HepG2 (cell line): ENCODE measurements around the gene FAF1. TPM values are rescaled to one million over a fixed set of nuclear protein-coding genes. Genes with fewer than 3 reads are reported as not detected.

Experiments used
- ATAC-seq: fragments of 200-7000 bp; cut with Tn5 transposase; 3 replicates; pipeline ENCODE4 v1.9.1; 2020; ENCODE audit warnings: mild to moderate bottlenecking, moderate library complexity
- BruUV-seq: library from RNA; stranded (reverse); fragments of 400-500 nt; replicated peaks from 2 replicates; lab custom pipeline; 2021; lab: Mats Ljungman, UMichigan
- CTCF ChIA-PET: fragments of 300-600 bp; formaldehyde crosslinking; extraction: SDS; loops from one replicate; lab custom pipeline; 2021; ENCODE audit warnings: low total read pairs, inconsistent platforms, low intra/inter-chr PET ratio; lab: Yijun Ruan, JAX
- POLR2A ChIA-PET: fragments of 350-600 bp; sonication (Branson Sonifier 250); formaldehyde crosslinking; loops from one replicate; lab custom pipeline; 2020; ENCODE audit warnings: antibody characterized with exemption, inconsistent platforms; lab: Yijun Ruan, JAX
- DNase-seq: peaks from one replicate; pipeline ENCODE4 v3.0.0-alpha.2; 2015; ENCODE audit warnings: low spot score
- FAIRE-seq: peaks from 3 replicates; lab custom pipeline; 2011; peaks lifted over from hg19 to GRCh38; lab: Jason Lieb, UNC
- H2AFZ ChIP-seq: one replicate; pipeline ENCODE4 v1.6.1; 2011; ENCODE audit warnings: low read length, inconsistent platforms
- H3K27ac ChIP-seq: fragments of 300-600 bp; 3 replicates; pipeline ENCODE4 v1.8.0; 2011; ENCODE audit warnings: mixed run types, mild to moderate bottlenecking, mixed read lengths, low read length, inconsistent platforms; ENCODE audit not compliant: insufficient read depth; ENCODE audit errors: extremely low read length
- H3K27me3 ChIP-seq, 2 experiments: fragments of 200-600 bp in 1 of 2; 2 replicates in 1 of 2; 3 replicates in 1 of 2; pipeline versions ENCODE4 v1.6.0 to v1.8.0; 2011; ENCODE audit warnings: low read length in 2 of 2, mild to moderate bottlenecking in 2 of 2, moderate library complexity in 2 of 2, inconsistent platforms in 1 of 2; ENCODE audit not compliant: insufficient read depth in 2 of 2, control insufficient read depth in 1 of 2
- H3K36me3 ChIP-seq, 2 experiments: fragments of 200-600 bp in 1 of 2; replicated peaks in 1 of 2; 2 replicates in 1 of 2; 3 replicates in 1 of 2; pipeline versions ENCODE4 v1.5.1 to v1.8.0; 2011; ENCODE audit warnings: low read length in 2 of 2, inconsistent platforms in 1 of 2; ENCODE audit not compliant: insufficient read depth in 2 of 2, control insufficient read depth in 1 of 2
- H3K4me1 ChIP-seq: 2 replicates; pipeline ENCODE4 v1.5.1; 2012; ENCODE audit warnings: low read length, inconsistent platforms; ENCODE audit not compliant: insufficient read depth
- H3K4me2 ChIP-seq: 2 replicates; pipeline ENCODE4 v1.6.0; 2011; ENCODE audit warnings: low read depth, low read length, inconsistent platforms
- H3K4me3 ChIP-seq, 3 experiments: fragments of 200-600 bp in 1 of 3; sonication (generic), shearing (Covaris generic) in 1 of 3; replicated peaks in 1 of 3; 2 replicates each; pipeline ENCODE4 v1.5.1; 2011 to 2016; ENCODE audit warnings: low read length in 3 of 3, inconsistent platforms in 2 of 3, low read depth in 2 of 3, mild to moderate bottlenecking in 2 of 3, control low read depth in 1 of 3, mixed read lengths in 1 of 3; ENCODE audit not compliant: insufficient read depth in 1 of 3
- H3K79me2 ChIP-seq: one replicate; pipeline ENCODE4 v1.6.1; 2011; ENCODE audit warnings: low read length, inconsistent platforms; ENCODE audit not compliant: insufficient read depth
- H3K9ac ChIP-seq: 2 replicates; pipeline ENCODE4 v1.6.0; 2011; ENCODE audit warnings: mild to moderate bottlenecking, low read depth, low read length, inconsistent platforms; ENCODE audit not compliant: insufficient read depth
- H3K9me3 ChIP-seq: 2 replicates; pipeline ENCODE4 v1.5.1; 2012; ENCODE audit warnings: mild to moderate bottlenecking, low read length
- H4K20me1 ChIP-seq: 2 replicates; pipeline ENCODE4 v1.6.0; 2011; ENCODE audit warnings: inconsistent platforms, mild to moderate bottlenecking, low read length, moderate library complexity; ENCODE audit not compliant: insufficient read depth
- CHD2 ChIP-seq: IDR thresholded peaks from 2 replicates; pipeline ENCODE4 v1.6.1; 2011; ENCODE audit warnings: low read depth, low read length, improper control_type of control experiment
- HHEX ChIP-seq: IDR thresholded peaks from 2 replicates; pipeline ENCODE4 v1.6.1; 2016; ENCODE audit warnings: control low read depth
- MTF1 ChIP-seq: sonication (generic); formaldehyde crosslinking; IDR thresholded peaks from 2 replicates; pipeline ENCODE4 v1.5.0; 2020; ENCODE audit warnings: missing genetic modification reagents
- RBAK ChIP-seq: sonication (generic); formaldehyde crosslinking; IDR thresholded peaks from 2 replicates; pipeline ENCODE4 v1.5.1; 2020; ENCODE audit warnings: mild to moderate bottlenecking, missing genetic modification reagents
- RXRB ChIP-seq: IDR thresholded peaks from 2 replicates; pipeline ENCODE4 v1.6.1; 2016; ENCODE audit warnings: borderline replicate concordance, missing genetic modification reagents, missing compliant biosample characterization
- STAG1 ChIP-seq: sonication (generic); formaldehyde crosslinking; IDR thresholded peaks from 2 replicates; pipeline ENCODE4 v1.4.0; 2020; ENCODE audit warnings: missing genetic modification reagents
- SUZ12 ChIP-seq: fragments of 150-350 bp; IDR thresholded peaks from 2 replicates; pipeline ENCODE4 v1.6.1; 2014; ENCODE audit warnings: low read depth, low read length
- ZNF687 ChIP-seq: sonication (generic); formaldehyde crosslinking; IDR thresholded peaks from 2 replicates; pipeline ENCODE4 v1.5.1; 2020; ENCODE audit warnings: mild to moderate bottlenecking, missing genetic modification reagents, moderate library complexity
- ZNF709 ChIP-seq: sonication (generic); formaldehyde crosslinking; IDR thresholded peaks from 2 replicates; pipeline ENCODE4 v1.5.0; 2020; ENCODE audit warnings: mild to moderate bottlenecking, missing genetic modification reagents
- ZNF75D ChIP-seq: sonication (generic); formaldehyde crosslinking; IDR thresholded peaks from 2 replicates; pipeline ENCODE4 v1.8.1; 2023; ENCODE audit warnings: missing genetic modification reagents, mild to moderate bottlenecking, borderline replicate concordance
- WGBS: methylation state at CpG from one replicate; pipeline ENCODE4 v1.1.6; 2017; ENCODE audit warnings: low lambda C conversion rate; 5-methylcytosine and 5-hydroxymethylcytosine counted together
- in situ Hi-C: cut with HindIII; loops from 2 replicates; pipeline ENCODE4 v1.10.0; 2017; ENCODE audit warnings: low pct_unique_long_range_greater_than_20kb; ENCODE audit not compliant: extremely low pct_ligation_motif_present
- intact Hi-C: fragments of 100-400 bp; cut with micrococcal nuclease; formaldehyde crosslinking; loops from one replicate; pipeline ENCODE4 v1.10.0; 2022; ENCODE audit not compliant: unreplicated experiment
- polyA plus RNA-seq, 8 experiments: library from polyadenylated mRNA; depleted of rRNA in 3 of 8; stranded (reverse) in 7 of 8; unstranded in 1 of 8; fragments of >200 nt; fragmentation: Illumina TruSeq in 4 of 8; extraction: Trizol in 4 of 8; gene quantifications; 2 replicates each; pipeline versions ENCODE4 v1.2.1 to v1.2.3, GENCODE V29; 2011 to 2016; ENCODE audit warnings: low read depth in 4 of 8, missing spikeins in 1 of 8, mixed read lengths in 1 of 8; ENCODE audit not compliant: insufficient read depth in 1 of 8
- total RNA-seq, 5 experiments: library from RNA; depleted of rRNA; stranded (reverse); fragments of >200 nt; fragmentation: Illumina TruSeq; extraction: Trizol; gene quantifications; 2 replicates each; pipeline ENCODE4 v1.2.3, GENCODE V29; 2016; ENCODE audit warnings: low read depth in 1 of 5
- TF ChIP-seq, protein P1 (sequence below): sonication (generic); formaldehyde crosslinking; IDR thresholded peaks from 2 replicates; pipeline ENCODE4 v1.8.0; 2023; ENCODE audit warnings: mild to moderate bottlenecking, missing genetic modification reagents
- TF ChIP-seq, protein P2 (sequence below): fragments of 450-650 bp; IDR thresholded peaks from 2 replicates; pipeline ENCODE4 v1.6.1; 2016
- TF ChIP-seq, protein P3 (sequence below): sonication (generic); formaldehyde crosslinking; conservative IDR thresholded peaks from 2 replicates; pipeline ENCODE4 v1.4.0; 2020; ENCODE audit warnings: missing genetic modification reagents
- TF ChIP-seq, protein P4 (sequence below): sonication (generic); formaldehyde crosslinking; IDR thresholded peaks from 2 replicates; pipeline ENCODE4 v1.9.0; 2022; ENCODE audit warnings: missing genetic modification reagents, mild to moderate bottlenecking, borderline replicate concordance

The FAF1 gene
- total and polyA plus RNA-seq, 2 of the 13 experiments (the other 11 are each of a cell fraction or from before 2014, with no cell fraction given), result 19.4 to 63.3 TPM

GRCh38 chr1:50423670-50424000, 536.4 kb downstream of the FAF1 start (continued):
- no peak for TF ChIP-seq SUZ12

GRCh38 chr1:50422946-50423669, 537.0 kb downstream of the FAF1 start, which contains the start of gene DMRTA2:
Gene DMRTA2, minus strand, starts transcription at chr1:50423443. Its CDS starts 1,907 bp downstream, at chr1:50421536.
- BruUV-seq, result no TSS peak
- no peak for FAIRE-seq
- no peak within 1 kb of the TSS for H3K4me2 ChIP-seq
- no peaks in the 10 kb centered on the region for H4K20me1 ChIP-seq
- no peaks in the 10 kb centered on the region for H3K9me3 ChIP-seq
- no peak within 1 kb of the TSS for H2AFZ ChIP-seq
- no peak for DNase-seq
- WGBS, result 81% methylated on average over 55 of the region's 61 CpGs
- in situ Hi-C loops, result no loop called here
- H3K4me3 ChIP-seq, result no peak within 1 kb of the TSS
- peaks cover 18% of the 10 kb centered on the region for H3K4me1 ChIP-seq
- CTCF ChIA-PET, result no interaction called here
- H3K36me3 ChIP-seq, result no peaks in the 10 kb centered on the region
- no peak within 1 kb of the TSS for H3K27ac ChIP-seq
- POLR2A ChIA-PET, result no interaction called here
- peaks cover 18 to 80% of the 10 kb centered on the region in 2 experiments for H3K27me3 ChIP-seq
- intact Hi-C loops, result no loop called here
- no peak within 1 kb of the TSS for H3K9ac ChIP-seq
- H3K79me2 ChIP-seq, result no peaks in the 10 kb centered on the region
- no peak for ATAC-seq
- TF ChIP-seq ZNF687 (CRISPR knock-in tag), result no peak
- no peak for TF ChIP-seq STAG1
- TF ChIP-seq, protein P1, sequence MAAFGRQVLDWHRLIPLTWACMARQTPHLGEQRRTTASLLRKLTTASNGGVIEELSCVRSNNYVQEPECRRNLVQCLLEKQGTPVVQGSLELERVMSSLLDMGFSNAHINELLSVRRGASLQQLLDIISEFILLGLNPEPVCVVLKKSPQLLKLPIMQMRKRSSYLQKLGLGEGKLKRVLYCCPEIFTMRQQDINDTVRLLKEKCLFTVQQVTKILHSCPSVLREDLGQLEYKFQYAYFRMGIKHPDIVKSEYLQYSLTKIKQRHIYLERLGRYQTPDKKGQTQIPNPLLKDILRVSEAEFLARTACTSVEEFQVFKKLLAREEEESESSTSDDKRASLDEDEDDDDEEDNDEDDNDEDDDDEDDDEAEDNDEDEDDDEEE (CRISPR knock-in tag), result no peak
- TF ChIP-seq ZNF709 (CRISPR knock-in tag), result no peak
- TF ChIP-seq, protein P2, sequence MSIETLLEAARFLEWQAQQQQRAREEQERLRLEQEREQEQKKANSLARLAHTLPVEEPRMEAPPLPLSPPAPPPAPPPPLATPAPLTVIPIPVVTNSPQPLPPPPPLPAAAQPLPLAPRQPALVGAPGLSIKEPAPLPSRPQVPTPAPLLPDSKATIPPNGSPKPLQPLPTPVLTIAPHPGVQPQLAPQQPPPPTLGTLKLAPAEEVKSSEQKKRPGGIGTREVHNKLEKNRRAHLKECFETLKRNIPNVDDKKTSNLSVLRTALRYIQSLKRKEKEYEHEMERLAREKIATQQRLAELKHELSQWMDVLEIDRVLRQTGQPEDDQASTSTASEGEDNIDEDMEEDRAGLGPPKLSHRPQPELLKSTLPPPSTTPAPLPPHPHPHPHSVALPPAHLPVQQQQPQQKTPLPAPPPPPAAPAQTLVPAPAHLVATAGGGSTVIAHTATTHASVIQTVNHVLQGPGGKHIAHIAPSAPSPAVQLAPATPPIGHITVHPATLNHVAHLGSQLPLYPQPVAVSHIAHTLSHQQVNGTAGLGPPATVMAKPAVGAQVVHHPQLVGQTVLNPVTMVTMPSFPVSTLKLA, result no peak
- TF ChIP-seq RBAK (CRISPR knock-in tag), result no peak
- TF ChIP-seq, protein P3, sequence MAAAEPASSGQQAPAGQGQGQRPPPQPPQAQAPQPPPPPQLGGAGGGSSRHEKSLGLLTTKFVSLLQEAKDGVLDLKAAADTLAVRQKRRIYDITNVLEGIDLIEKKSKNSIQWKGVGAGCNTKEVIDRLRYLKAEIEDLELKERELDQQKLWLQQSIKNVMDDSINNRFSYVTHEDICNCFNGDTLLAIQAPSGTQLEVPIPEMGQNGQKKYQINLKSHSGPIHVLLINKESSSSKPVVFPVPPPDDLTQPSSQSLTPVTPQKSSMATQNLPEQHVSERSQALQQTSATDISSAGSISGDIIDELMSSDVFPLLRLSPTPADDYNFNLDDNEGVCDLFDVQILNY (CRISPR knock-in tag), result no peak
- TF ChIP-seq ZNF75D, result no peak
- TF ChIP-seq HHEX (CRISPR knock-in tag), result no peak
- TF ChIP-seq, protein P4, sequence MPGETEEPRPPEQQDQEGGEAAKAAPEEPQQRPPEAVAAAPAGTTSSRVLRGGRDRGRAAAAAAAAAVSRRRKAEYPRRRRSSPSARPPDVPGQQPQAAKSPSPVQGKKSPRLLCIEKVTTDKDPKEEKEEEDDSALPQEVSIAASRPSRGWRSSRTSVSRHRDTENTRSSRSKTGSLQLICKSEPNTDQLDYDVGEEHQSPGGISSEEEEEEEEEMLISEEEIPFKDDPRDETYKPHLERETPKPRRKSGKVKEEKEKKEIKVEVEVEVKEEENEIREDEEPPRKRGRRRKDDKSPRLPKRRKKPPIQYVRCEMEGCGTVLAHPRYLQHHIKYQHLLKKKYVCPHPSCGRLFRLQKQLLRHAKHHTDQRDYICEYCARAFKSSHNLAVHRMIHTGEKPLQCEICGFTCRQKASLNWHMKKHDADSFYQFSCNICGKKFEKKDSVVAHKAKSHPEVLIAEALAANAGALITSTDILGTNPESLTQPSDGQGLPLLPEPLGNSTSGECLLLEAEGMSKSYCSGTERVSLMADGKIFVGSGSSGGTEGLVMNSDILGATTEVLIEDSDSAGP (CRISPR knock-in tag), result no peak
- no peak for TF ChIP-seq MTF1
- no peak for TF ChIP-seq RXRB
- no peak for TF ChIP-seq CHD2
